Transverse colon (tissue), 4 donors: ENCODE results near the gene SLITRK1. TPM values are rescaled to one million over a fixed set of nuclear protein-coding genes. Genes with fewer than 3 reads are reported as not detected.

Experiments
- DNase-seq: peaks from one replicate; pipeline ENCODE4 v3.0.0-alpha.2; 2019
- H3K27ac ChIP-seq, 4 donors: fragments of 200-600 bp; sonication (generic); 2 replicates each; pipeline ENCODE4 v1.5.1; 2016 to 2018; ENCODE audit warnings: inconsistent platforms in 4 of 4
- H3K27me3 ChIP-seq: fragments of 200-600 bp; sonication (generic); 2 replicates; pipeline ENCODE4 v1.5.1; 2017; ENCODE audit warnings: inconsistent platforms
- H3K36me3 ChIP-seq, 4 donors: fragments of 200-600 bp; sonication (generic); 2 replicates each; pipeline ENCODE4 v1.5.1; 2017 to 2019; ENCODE audit warnings: inconsistent platforms in 4 of 4
- H3K4me1 ChIP-seq, 4 donors: fragments of 200-600 bp; sonication (generic); 2 replicates each; pipeline ENCODE4 v1.5.1; 2017 to 2020; ENCODE audit warnings: inconsistent platforms in 4 of 4
- H3K4me3 ChIP-seq, 4 donors: fragments of 200-600 bp; sonication (generic); 1 replicate in 1 of 4; 2 replicates in 3 of 4; pipeline versions ENCODE4 v1.5.1 to v1.6.1; 2017 to 2019; ENCODE audit warnings: inconsistent platforms in 4 of 4
- H3K9me3 ChIP-seq, 2 donors: fragments of 200-600 bp; sonication (generic); 2 replicates each; pipeline ENCODE4 v1.5.1; 2017 to 2019; ENCODE audit warnings: inconsistent platforms in 2 of 2
- CTCF ChIP-seq, 5 experiments: fragments of 200-600 bp in 3 of 5; fragments of 450-650 bp in 2 of 5; sonication (generic) in 3 of 5; IDR thresholded peaks; 1 replicate in 2 of 5; 2 replicates in 3 of 5; pipeline ENCODE4 v1.5.1; 2016 to 2017; ENCODE audit warnings: antibody characterized with exemption in 5 of 5, inconsistent platforms in 3 of 5, mild to moderate bottlenecking in 2 of 5, moderate library complexity in 1 of 5
- EP300 ChIP-seq: sonication (generic); formaldehyde crosslinking; IDR thresholded peaks from one replicate; pipeline ENCODE4 v1.6.1; 2017; ENCODE audit warnings: antibody characterized with exemption, low read depth
- POLR2A ChIP-seq: fragments of 450-650 bp; IDR thresholded peaks from one replicate; pipeline ENCODE4 v1.6.1; 2016; ENCODE audit warnings: antibody characterized with exemption, mild to moderate bottlenecking, moderate library complexity
- POLR2AphosphoS5 ChIP-seq, 3 donors: sonication (generic); formaldehyde crosslinking; IDR thresholded peaks; one replicate each; pipeline ENCODE4 v1.6.1; 2016; ENCODE audit warnings: antibody characterized with exemption in 3 of 3
- WGBS, 2 donors: methylation state at CpG; one replicate each; pipeline ENCODE4 v1.1.5; 2018; ENCODE audit warnings: low coverage in 1 of 2; 5-methylcytosine and 5-hydroxymethylcytosine counted together
- in situ Hi-C, 4 donors: fragments of 200-750 bp; cut with MboI; loops; one replicate each; pipeline versions ENCODE4 v1.15.0 to v1.15.1; 2017; ENCODE audit warnings: low sequenced_read_pairs in 3 of 4, low pct_ligation_motif_present in 1 of 4, low pct_unique_long_range_greater_than_20kb in 1 of 4
- intact Hi-C: fragments of 100-400 bp; cut with DNase I; formaldehyde crosslinking; loops from one replicate; pipeline ENCODE4 v1.15.1; 2023; ENCODE audit warnings: low total_unique reads
- total RNA-seq, 4 donors: library from RNA; depleted of rRNA; stranded (reverse); fragments of >200 nt; gene quantifications; one replicate each; pipeline ENCODE4 v1.1.0, GENCODE V29; 2016

Gene SLITRK1
- total RNA-seq, 4 donors from 2014 or later = 0.20 TPM; not detected in 3

- H3K27me3 ChIP-seq = no peaks in the 10 kb centered on the region
- no peaks in the 10 kb centered on the region for H3K9me3 ChIP-seq
- 52 to 69% methylated on average over 3 of the region's 3 CpGs for WGBS, 2 donors
- intact Hi-C loops (no loop called here), in situ Hi-C loops (no loop called here)
- H3K4me1 ChIP-seq = no peaks in the 10 kb centered on the region
- DNase-seq = no peak
- TF ChIP-seq POLR2A = no peak
- no peak for TF ChIP-seq EP300
- TF ChIP-seq POLR2AphosphoS5 (IDR thresholded peaks at IDR 0.05) = no peak
- TF ChIP-seq CTCF (IDR thresholded peaks at IDR 0.05) = no peak
- no peak overlapping the region for H3K4me3 ChIP-seq
- no peak overlapping the region for H3K27ac ChIP-seq
- no peaks in the 10 kb centered on the region for H3K36me3 ChIP-seq
Measured at GRCh38 chr13:83853771-83854170, 28.5 kb downstream of the SLITRK1 start.

- Histone ChIP-seq H3K27ac (no peak overlapping the region), H3K4me1 (no peaks in the 10 kb centered on the region), H3K27me3 (no peaks in the 10 kb centered on the region), H3K36me3 (no peaks in the 10 kb centered on the region), H3K4me3 (no peak overlapping the region), H3K9me3 (no peaks in the 10 kb centered on the region)
- intact Hi-C loops = no loop called here
- TF ChIP-seq CTCF (IDR thresholded peaks at IDR 0.05) (no peak), EP300 (no peak), POLR2AphosphoS5 (IDR thresholded peaks at IDR 0.05) (no peak), POLR2A (no peak)
- 71 to 73% methylated on average over 2 of the region's 2 CpGs for WGBS, 2 donors
- in situ Hi-C loops = no loop called here
- no peak for DNase-seq
Measured at GRCh38 chr13:83845106-83845505, 37.2 kb downstream of the SLITRK1 start.

GRCh38 chr13:83839146-83839545, 43.1 kb downstream of the SLITRK1 start:
- in situ Hi-C loops (no loop called here), intact Hi-C loops (no loop called here)
- 43 to 48% methylated on average over 3 of the region's 3 CpGs for WGBS, 2 donors
- Histone ChIP-seq H3K4me1 (no peaks in the 10 kb centered on the region), H3K27ac (no peak overlapping the region), H3K9me3 (peaks cover 0 to 5% of the 10 kb centered on the region in 2 donors), H3K27me3 (no peaks in the 10 kb centered on the region), H3K36me3 (no peaks in the 10 kb centered on the region), H3K4me3 (no peak overlapping the region)
- no peak for TF ChIP-seq POLR2AphosphoS5 (IDR thresholded peaks at IDR 0.05)
- TF ChIP-seq CTCF (IDR thresholded peaks at IDR 0.05) = no peak
- no peak for TF ChIP-seq POLR2A
- no peak for TF ChIP-seq EP300
- DNase-seq = no peak

- DNase-seq = no peak
- H3K4me1 ChIP-seq = no peaks in the 10 kb centered on the region
- 49 to 59% methylated on average over 3 of the region's 3 CpGs for WGBS, 2 donors
- in situ Hi-C loops (no loop called here), intact Hi-C loops (no loop called here)
- no peak overlapping the region for H3K4me3 ChIP-seq
- H3K27ac ChIP-seq = no peak overlapping the region
- H3K9me3 ChIP-seq = peaks cover 0 to 5% of the 10 kb centered on the region in 2 donors
- no peak for TF ChIP-seq CTCF (IDR thresholded peaks at IDR 0.05)
- no peak for TF ChIP-seq EP300
- no peak for TF ChIP-seq POLR2AphosphoS5 (IDR thresholded peaks at IDR 0.05)
- no peak for TF ChIP-seq POLR2A
- no peaks in the 10 kb centered on the region for H3K27me3 ChIP-seq
- H3K36me3 ChIP-seq = no peaks in the 10 kb centered on the region
Measured at GRCh38 chr13:83831796-83832195, 50.5 kb downstream of the SLITRK1 start.
